Right renal pelvis (tissue), 4 donors: Measurements from ENCODE around the gene AFF3. TPM values are rescaled to one million over a fixed set of nuclear protein-coding genes. Genes with fewer than 3 reads are reported as not detected.

Experiments
- polyA plus RNA-seq, 4 donors: library from polyadenylated mRNA; unstranded; fragments of 120-200 nt; gene quantifications; one replicate each; pipeline ENCODE4 v1.2.1, GENCODE V29; 2013; ENCODE audit not compliant: insufficient read length in 4 of 4

Gene AFF3
- polyA plus RNA-seq, 4 donors: 18.3 to 25.4 (median 20.9) TPM

Other genes starting within 250 kb of the AFF3 start
- 1 to 10 TPM; 2.8 to 3.7 (median 3.1) TPM for gene LONRF2, start 179.9 kb upstream of the AFF3 start, polyA plus RNA-seq